ENCODE results near the gene GABRG2. TPM values are rescaled to one million over a fixed set of nuclear protein-coding genes. Genes with fewer than 3 reads are reported as not detected.

The GABRG2 gene
- polyA plus RNA-seq, 1 donor from 2014 or later: 35.8 TPM

- Histone ChIP-seq H3K27ac (ENCODE audit: low read length) (no peak overlapping the region), H3K4me2 (ENCODE audit: low read length) (no peak overlapping the region), H3K9me3 (ENCODE audit: low read length) (no peaks in the 10 kb centered on the region), H3F3A (ENCODE audit: insufficient read depth, low read length, poor library complexity, severe bottlenecking) (no peaks in the 10 kb centered on the region), H3K9me2 (ENCODE audit: insufficient read depth, low read length) (no peaks in the 10 kb centered on the region), H3K36me3 (ENCODE audit: insufficient read depth, low read length) (no peaks in the 10 kb centered on the region), H3K4me3 (ENCODE audit: low read length) (no peak overlapping the region), H3K9ac (ENCODE audit: low read length) (no peak overlapping the region), H3K27me3 (ENCODE audit: insufficient read depth, low read depth, low read length) (no peaks in the 10 kb centered on the region), H3K79me2 (replicated peaks; ENCODE audit: insufficient read depth, low read length) (no peaks in the 10 kb centered on the region), H2AFZ (ENCODE audit: low read depth, low read length) (no peak overlapping the region), H4K20me1 (ENCODE audit: insufficient read depth) (no peaks in the 10 kb centered on the region)
- TF ChIP-seq MXI1 (conservative IDR thresholded peaks at IDR 0.05; ENCODE audit: poor library complexity, severe bottlenecking) (no peak), EP300 (conservative IDR thresholded peaks at IDR 0.05; ENCODE audit: poor library complexity, severe bottlenecking) (no peak), RAD21 (conservative IDR thresholded peaks at IDR 0.05) (no peak), CTCF (IDR thresholded peaks at IDR 0.05; ENCODE audit: poor library complexity, severe bottlenecking) (no peak), EZH2 (IDR thresholded peaks at IDR 0.05; ENCODE audit: borderline replicate concordance, insufficient read depth, low read length, poor library complexity, severe bottlenecking) (no peak), SMC3 (conservative IDR thresholded peaks at IDR 0.05; ENCODE audit: poor library complexity) (no peak), TAF1 (IDR thresholded peaks at IDR 0.05; ENCODE audit: low read depth) (no peak), POLR2AphosphoS5 (IDR thresholded peaks at IDR 0.05) (no peak), REST (IDR thresholded peaks at IDR 0.05; ENCODE audit: borderline replicate concordance) (no peak)
These were observed 11.2 kb downstream of the GABRG2 start for GRCh38 chr5:162078805-162079204.

GRCh38 chr5:162091336-162091735 lies 23.8 kb downstream of the GABRG2 start:
- Histone ChIP-seq H3K27me3 (ENCODE audit: insufficient read depth, low read depth, low read length) (no peaks in the 10 kb centered on the region), H3K9me2 (ENCODE audit: insufficient read depth, low read length) (no peaks in the 10 kb centered on the region), H3K9ac (ENCODE audit: low read length) (no peak overlapping the region), H3K27ac (ENCODE audit: low read length) (no peak overlapping the region), H2AFZ (ENCODE audit: low read depth, low read length) (no peak overlapping the region), H3K4me2 (ENCODE audit: low read length) (no peak overlapping the region), H3K79me2 (replicated peaks; ENCODE audit: insufficient read depth, low read length) (no peaks in the 10 kb centered on the region), H3F3A (ENCODE audit: insufficient read depth, low read length, poor library complexity, severe bottlenecking) (no peaks in the 10 kb centered on the region), H3K4me3 (ENCODE audit: low read length) (no peak overlapping the region), H3K9me3 (ENCODE audit: low read length) (no peaks in the 10 kb centered on the region), H3K36me3 (ENCODE audit: insufficient read depth, low read length) (no peaks in the 10 kb centered on the region), H4K20me1 (ENCODE audit: insufficient read depth) (no peaks in the 10 kb centered on the region)
- no peak for TF ChIP-seq CTCF (IDR thresholded peaks at IDR 0.05; ENCODE audit: poor library complexity, severe bottlenecking)
